ENCODE measurements around the gene NKAIN1.

- TF ChIP-seq POLR2A (IDR thresholded peaks at IDR 0.05; ENCODE audit: low read depth, low read length): no peak
- TF ChIP-seq PAX5 (IDR thresholded peaks at IDR 0.05; ENCODE audit: insufficient read depth, low read length, severe bottlenecking): no peak
Observed at GRCh38 chr1:31258581-31258980, 18.9 kb upstream of the NKAIN1 start.
